HepG2 (cell line): ENCODE data around the gene NEDD4L. TPM values are rescaled to one million over a fixed set of nuclear protein-coding genes. Genes with fewer than 3 reads are reported as not detected.

Experiments
- ARNT ChIP-seq: fragments of 450-650 bp; IDR thresholded peaks from 2 replicates; pipeline ENCODE4 v1.6.1; 2017
- CREM ChIP-seq, 2 experiments: sonication (generic) in 1 of 2; formaldehyde crosslinking in 1 of 2; IDR thresholded peaks; 2 replicates each; pipeline versions ENCODE4 v1.4.0 to v1.6.1; 2016 to 2020; ENCODE audit warnings: antibody characterized with exemption in 1 of 2, mild to moderate bottlenecking in 1 of 2, missing genetic modification reagents in 1 of 2
- FOXA1 ChIP-seq, 2 experiments: fragments of 450-650 bp in 1 of 2; sonication (generic) in 1 of 2; formaldehyde crosslinking in 1 of 2; IDR thresholded peaks; 2 replicates each; pipeline versions ENCODE4 v1.4.0 to v1.6.1; 2016 to 2020; ENCODE audit warnings: missing genetic modification reagents in 1 of 2
- IRX3 ChIP-seq: sonication (generic); formaldehyde crosslinking; IDR thresholded peaks from 2 replicates; pipeline ENCODE4 v1.8.1; 2023; ENCODE audit warnings: mild to moderate bottlenecking, low read depth, missing genetic modification reagents, borderline replicate concordance
- NFE2 ChIP-seq: sonication (generic); formaldehyde crosslinking; IDR thresholded peaks from 2 replicates; pipeline ENCODE4 v1.4.0; 2020; ENCODE audit warnings: missing genetic modification reagents
- RCOR2 ChIP-seq: IDR thresholded peaks from 2 replicates; pipeline ENCODE4 v1.6.1; 2016; ENCODE audit warnings: missing biosample characterization, missing genetic modification reagents
- ZIK1 ChIP-seq: sonication (generic); formaldehyde crosslinking; IDR thresholded peaks from 2 replicates; pipeline ENCODE4 v1.5.0; 2020; ENCODE audit warnings: mild to moderate bottlenecking, low read depth, missing genetic modification reagents, borderline replicate concordance
- ZMAT5 ChIP-seq: sonication (generic); formaldehyde crosslinking; IDR thresholded peaks from 2 replicates; pipeline ENCODE4 v1.5.0; 2020; ENCODE audit warnings: mild to moderate bottlenecking, low read depth, missing genetic modification reagents, borderline replicate concordance
- ZNF646 ChIP-seq: sonication (generic); formaldehyde crosslinking; IDR thresholded peaks from 2 replicates; pipeline ENCODE4 v1.9.0; 2021; ENCODE audit warnings: mild to moderate bottlenecking, missing genetic modification reagents
- ZNF660 ChIP-seq: sonication (generic); formaldehyde crosslinking; IDR thresholded peaks from 2 replicates; pipeline ENCODE4 v1.5.1; 2020; ENCODE audit warnings: mild to moderate bottlenecking, low read depth, missing genetic modification reagents, borderline replicate concordance
- polyA plus RNA-seq, 8 experiments: library from polyadenylated mRNA; depleted of rRNA in 3 of 8; stranded (reverse) in 7 of 8; unstranded in 1 of 8; fragments of >200 nt; fragmentation: Illumina TruSeq in 4 of 8; extraction: Trizol in 4 of 8; gene quantifications; 2 replicates each; pipeline versions ENCODE4 v1.2.1 to v1.2.3, GENCODE V29; 2011 to 2016; ENCODE audit warnings: low read depth in 4 of 8, missing spikeins in 1 of 8, mixed read lengths in 1 of 8; ENCODE audit not compliant: insufficient read depth in 1 of 8
- total RNA-seq, 5 experiments: library from RNA; depleted of rRNA; stranded (reverse); fragments of >200 nt; fragmentation: Illumina TruSeq; extraction: Trizol; gene quantifications; 2 replicates each; pipeline ENCODE4 v1.2.3, GENCODE V29; 2016; ENCODE audit warnings: low read depth in 1 of 5

Gene NEDD4L
- total and polyA plus RNA-seq, 2 of the 13 experiments (the other 11 are each of a cell fraction or from before 2014, with no cell fraction given) = 168 to 390 TPM

GRCh38 chr18:58407263-58407648, 363.2 kb downstream of the NEDD4L start (continued):
- TF ChIP-seq ZNF646 (CRISPR knock-in tag) (peak; percentile 73), IRX3 (CRISPR knock-in tag) (no peak), ZIK1 (CRISPR knock-in tag) (no peak), ZNF660 (CRISPR knock-in tag) (no peak), FOXA1 (IDR thresholded peaks at IDR 0.05) (no peak), FOXA1 (CRISPR knock-in tag; IDR thresholded peaks at IDR 0.05) (peak; percentile 80; the same call in 1 of the 2 replicates), ARNT (no peak), RCOR2 (CRISPR knock-in tag) (peak; percentile 12; the same call in 1 of the 2 replicates), CREM (IDR thresholded peaks at IDR 0.05) (no peak), CREM (CRISPR knock-in tag; IDR thresholded peaks at IDR 0.05) (no peak), ZMAT5 (CRISPR knock-in tag) (no peak), NFE2 (CRISPR knock-in tag) (no peak)
